ENCODE measurements around the gene PTPRE. TPM values are rescaled to one million over a fixed set of nuclear protein-coding genes. Genes with fewer than 3 reads are reported as not detected.

The PTPRE gene
- total RNA-seq, 3 donors from 2014 or later = 11.8 to 42.9 (median 25.6) TPM

- Histone ChIP-seq H3K27me3 (no peaks in the 10 kb centered on the region), H3K9me3 (peaks cover 0 to 13% of the 10 kb centered on the region in 2 donors), H3K36me3 (no peaks in the 10 kb centered on the region), H3K4me1 (no peaks in the 10 kb centered on the region), H3K27ac (no peak overlapping the region), H3K4me3 (no peak overlapping the region)
- intact Hi-C loops (cut with DNase I; ENCODE audit: low total_unique reads) = no loop called here
- no peak for TF ChIP-seq CTCF (IDR thresholded peaks at IDR 0.05)
- no peak for TF ChIP-seq POLR2A (IDR thresholded peaks at IDR 0.05)
- TF ChIP-seq POLR2AphosphoS5 (IDR thresholded peaks at IDR 0.05) = no peak
- DNase-seq (ENCODE audit: low spot score in 2 of 2) = no peak
These were observed 39.1 kb upstream of the PTPRE start for GRCh38 chr10:127867805-127868204.

GRCh38 chr10:127869329-127869728 is 37.6 kb upstream of the PTPRE start:
- no peak overlapping the region for H3K27ac ChIP-seq
- H3K36me3 ChIP-seq = no peaks in the 10 kb centered on the region
- no peak for DNase-seq (ENCODE audit: low spot score in 2 of 2)
- no peaks in the 10 kb centered on the region for H3K27me3 ChIP-seq
- TF ChIP-seq POLR2A (IDR thresholded peaks at IDR 0.05) (no peak), POLR2AphosphoS5 (IDR thresholded peaks at IDR 0.05) (no peak), CTCF (IDR thresholded peaks at IDR 0.05) (no peak)
- H3K9me3 ChIP-seq = peaks cover 0 to 13% of the 10 kb centered on the region in 2 donors
- H3K4me1 ChIP-seq = no peaks in the 10 kb centered on the region
- intact Hi-C loops (cut with DNase I; ENCODE audit: low total_unique reads) = no loop called here
- H3K4me3 ChIP-seq = no peak overlapping the region

- no peak for DNase-seq (ENCODE audit: low spot score in 2 of 2)
- intact Hi-C loops (cut with DNase I; ENCODE audit: low total_unique reads) = no loop called here
- TF ChIP-seq POLR2A (IDR thresholded peaks at IDR 0.05) (no peak), POLR2AphosphoS5 (IDR thresholded peaks at IDR 0.05) (no peak), CTCF (IDR thresholded peaks at IDR 0.05) (no peak)
These were observed 35.3 kb upstream of the PTPRE start for GRCh38 chr10:127871631-127872010.

GRCh38 chr10:127872011-127872761 is 34.7 kb upstream of the PTPRE start:
- peak overlapping the region in 1 of 3 donors; percentile 45 for H3K4me3 ChIP-seq
- no peak overlapping the region for H3K27ac ChIP-seq
- intact Hi-C loops (cut with DNase I; ENCODE audit: low total_unique reads) = no loop called here
- no peaks in the 10 kb centered on the region for H3K27me3 ChIP-seq
- TF ChIP-seq POLR2A (IDR thresholded peaks at IDR 0.05) (no peak), CTCF (IDR thresholded peaks at IDR 0.05) (no peak), POLR2AphosphoS5 (IDR thresholded peaks at IDR 0.05) (no peak)
- H3K9me3 ChIP-seq = peaks cover 0 to 13% of the 10 kb centered on the region in 2 donors
- H3K36me3 ChIP-seq = no peaks in the 10 kb centered on the region
- no peaks in the 10 kb centered on the region for H3K4me1 ChIP-seq
- DNase-seq (ENCODE audit: low spot score in 2 of 2) = no peak

More at GRCh38 chr10:127871631-127872010, 35.3 kb upstream of the PTPRE start:
- Histone ChIP-seq H3K4me1 (no peaks in the 10 kb centered on the region), H3K4me3 (no peak overlapping the region), H3K9me3 (peaks cover 0 to 13% of the 10 kb centered on the region in 2 donors), H3K27me3 (no peaks in the 10 kb centered on the region), H3K36me3 (no peaks in the 10 kb centered on the region), H3K27ac (no peak overlapping the region)

- intact Hi-C loops (cut with DNase I; ENCODE audit: low total_unique reads) = no loop called here
These were observed 33.9 kb upstream of the PTPRE start for GRCh38 chr10:127872871-127873600.

More at GRCh38 chr10:127872871-127873600, 33.9 kb upstream of the PTPRE start:
- DNase-seq (ENCODE audit: low spot score in 2 of 2) = no peak
- no peak for TF ChIP-seq POLR2AphosphoS5 (IDR thresholded peaks at IDR 0.05)
- no peaks in the 10 kb centered on the region for H3K4me1 ChIP-seq
- no peak overlapping the region for H3K4me3 ChIP-seq
- no peak overlapping the region for H3K27ac ChIP-seq
- H3K36me3 ChIP-seq = no peaks in the 10 kb centered on the region
- H3K27me3 ChIP-seq = no peaks in the 10 kb centered on the region
- H3K9me3 ChIP-seq = peaks cover 0 to 13% of the 10 kb centered on the region in 2 donors

All from breast epithelium (tissue), 4 donors.